HCT116 (cell line): Measurements from ENCODE around the gene MRPS27. TPM values are rescaled to one million over a fixed set of nuclear protein-coding genes. Genes with fewer than 3 reads are reported as not detected.

ENCODE experiments used
- ATAC-seq: fragments of 200-7000 bp; cut with Tn5 transposase; 2 replicates; pipeline ENCODE4 v1.9.1; 2020; ENCODE audit warnings: mild to moderate bottlenecking, moderate library complexity
- BruUV-seq: library from RNA; stranded (reverse); fragments of 400-500 nt; replicated peaks from 2 replicates; lab custom pipeline; 2021; lab: Mats Ljungman, UMichigan
- CTCF ChIA-PET: fragments of 300-600 bp; sonication (Branson Sonifier 250); formaldehyde crosslinking; loops from one replicate; lab custom pipeline; 2021; ENCODE audit warnings: antibody characterized with exemption; lab: Charles Lee
- POLR2A ChIA-PET: fragments of 300-600, 350-600 bp; sonication (Branson Sonifier 250); formaldehyde crosslinking; loops from one replicate; lab custom pipeline; 2021; ENCODE audit warnings: antibody characterized with exemption; lab: Charles Lee
- RAD21 ChIA-PET, 2 experiments: fragments of 300-600 bp; sonication (Branson Sonifier 250); formaldehyde crosslinking; loops; one replicate each; lab custom pipeline; 2023; ENCODE audit warnings: low total read pairs in 2 of 2; ENCODE audit not compliant: uncharacterized antibody in 2 of 2, unreplicated experiment in 2 of 2, low non-redundant PET in 1 of 2; lab: Charles Lee
- DNase-seq: peaks from one replicate; pipeline ENCODE4 v3.0.0-alpha.2; 2010; ENCODE audit warnings: low read depth, low spot score
- H2AFZ ChIP-seq: fragments of 200-600 bp; shearing (Covaris generic), sonication (generic); 2 replicates; pipeline ENCODE4 v1.6.1; 2017; ENCODE audit warnings: low read depth, mixed run types, mixed read lengths, antibody characterized with exemption, low read length; ENCODE audit not compliant: poor library complexity, severe bottlenecking
- H3K27ac ChIP-seq: 2 replicates; pipeline ENCODE4 v1.5.1; 2012; ENCODE audit warnings: low read depth, low read length
- H3K27me3 ChIP-seq: fragments of 200-600 bp; sonication (generic); 2 replicates; pipeline ENCODE4 v1.6.1; 2016; ENCODE audit warnings: mixed run types, low read length, mixed read lengths; ENCODE audit not compliant: insufficient read depth
- H3K36me3 ChIP-seq, 2 experiments: fragments of 200-500 bp in 1 of 2; fragments of 200-600 bp in 1 of 2; sonication (Bioruptor generic) in 1 of 2; sonication (generic) in 1 of 2; 2 replicates each; pipeline versions ENCODE4 v1.5.1 to v1.6.1; 2014 to 2016; ENCODE audit warnings: low read length in 2 of 2, inconsistent platforms in 1 of 2, mixed read lengths in 1 of 2, mixed run types in 1 of 2; ENCODE audit not compliant: insufficient read depth in 2 of 2, control insufficient read depth in 1 of 2
- H3K4me1 ChIP-seq, 2 experiments: fragments of 200-600 bp in 1 of 2; sonication (generic) in 1 of 2; 2 replicates each; pipeline versions ENCODE4 v1.5.1 to v1.6.1; 2012 to 2017; ENCODE audit warnings: low read length in 2 of 2, inconsistent platforms in 1 of 2, mild to moderate bottlenecking in 1 of 2, mixed read lengths in 1 of 2, mixed run types in 1 of 2, moderate library complexity in 1 of 2; ENCODE audit not compliant: insufficient read depth in 2 of 2, control insufficient read depth in 1 of 2
- H3K4me2 ChIP-seq: fragments of 200-600 bp; sonication (generic); 2 replicates; pipeline ENCODE4 v1.6.1; 2017; ENCODE audit warnings: mixed run types, low read length, mixed read lengths
- H3K4me3 ChIP-seq, 2 experiments: fragments of 200-600 bp in 1 of 2; sonication (generic) in 1 of 2; replicated peaks in 1 of 2; 2 replicates each; pipeline ENCODE4 v1.5.1; 2011 to 2016; ENCODE audit warnings: low read length in 2 of 2, control low read depth in 1 of 2, low read depth in 1 of 2, mild to moderate bottlenecking in 1 of 2, mixed read lengths in 1 of 2, mixed run types in 1 of 2
- H3K79me2 ChIP-seq: fragments of 200-600 bp; sonication (generic); 2 replicates; pipeline ENCODE4 v1.6.1; 2017; ENCODE audit warnings: mild to moderate bottlenecking, mixed run types, low read length, moderate library complexity, mixed read lengths; ENCODE audit not compliant: insufficient read depth
- H3K9ac ChIP-seq: fragments of 200-600 bp; sonication (generic); 2 replicates; pipeline ENCODE4 v1.6.1; 2016; ENCODE audit warnings: low read length, mixed read lengths
- H3K9me2 ChIP-seq: fragments of 200-600 bp; sonication (generic), shearing (Covaris generic); 2 replicates; pipeline ENCODE4 v1.6.1; 2017; ENCODE audit warnings: mixed run types, mild to moderate bottlenecking, moderate library complexity; ENCODE audit not compliant: insufficient read depth
- H3K9me3 ChIP-seq, 2 experiments: fragments of 200-500 bp in 1 of 2; fragments of 200-600 bp in 1 of 2; sonication (Bioruptor generic) in 1 of 2; sonication (generic) in 1 of 2; 2 replicates each; pipeline ENCODE4 v1.6.1; 2014 to 2017; ENCODE audit warnings: low read length in 2 of 2, mixed read lengths in 2 of 2, inconsistent platforms in 1 of 2, low read depth in 1 of 2, mild to moderate bottlenecking in 1 of 2, mixed run types in 1 of 2, moderate library complexity in 1 of 2; ENCODE audit not compliant: control insufficient read depth in 1 of 2, insufficient read depth in 1 of 2
- H4K20me1 ChIP-seq: fragments of 200-600 bp; sonication (generic), shearing (Covaris generic); 2 replicates; pipeline ENCODE4 v1.6.1; 2017; ENCODE audit warnings: mixed run types, mild to moderate bottlenecking, moderate library complexity; ENCODE audit not compliant: insufficient read depth
- CEBPB ChIP-seq: IDR thresholded peaks from 2 replicates; pipeline ENCODE4 v1.6.1; 2012; ENCODE audit warnings: low read depth
- EGR1 ChIP-seq: IDR thresholded peaks from 2 replicates; pipeline ENCODE4 v1.6.1; 2012; ENCODE audit warnings: low read depth
- POLR2A ChIP-seq: IDR thresholded peaks from 2 replicates; pipeline ENCODE4 v1.7.0; 2011; ENCODE audit warnings: borderline replicate concordance; ENCODE audit not compliant: insufficient read depth, insufficient read length; ENCODE audit errors: extremely low read depth
- REST ChIP-seq: IDR thresholded peaks from 2 replicates; pipeline ENCODE4 v1.6.1; 2012; ENCODE audit warnings: low read depth
- TCF7L2 ChIP-seq: IDR thresholded peaks from 2 replicates; pipeline ENCODE4 v1.7.0; 2011; ENCODE audit warnings: borderline replicate concordance, inconsistent platforms; ENCODE audit not compliant: insufficient read depth, insufficient read length; ENCODE audit errors: extremely low read depth
- YY1 ChIP-seq: IDR thresholded peaks from 2 replicates; pipeline ENCODE4 v1.6.1; 2011; ENCODE audit warnings: low read length, low read depth, moderate library complexity, mild to moderate bottlenecking; ENCODE audit not compliant: insufficient replicate concordance; ENCODE audit errors: extremely low read depth
- ZBTB33 ChIP-seq: IDR thresholded peaks from 2 replicates; pipeline ENCODE4 v1.6.1; 2011; ENCODE audit warnings: mild to moderate bottlenecking, low read length, moderate library complexity; ENCODE audit not compliant: insufficient replicate concordance; ENCODE audit errors: extremely low read depth
- intact Hi-C: fragments of 100-400 bp; cut with micrococcal nuclease; formaldehyde crosslinking; loops from 2 replicates; pipeline ENCODE4 v1.10.0; 2022
- total RNA-seq: library from RNA; stranded (reverse); gene quantifications from one replicate; pipeline ENCODE4 v1.2.1, GENCODE V29; 2021; ENCODE audit not compliant: unreplicated experiment

Gene MRPS27
- total RNA-seq, 1 experiment from 2014 or later, result 113 TPM

- Histone ChIP-seq H3K4me2 (no peak overlapping the region), H3K9me3 (no peaks in the 10 kb centered on the region), H3K79me2 (no peaks in the 10 kb centered on the region), H3K36me3 (no peaks in the 10 kb centered on the region), H3K9ac (no peak overlapping the region), H3K9me2 (no peaks in the 10 kb centered on the region), H3K27me3 (0 out of 2 replicates have a peak, but pooled peaks cover under 1% of the 10 kb centered on the region), H3K4me3 (no peak overlapping the region), H3K4me1 (no peaks in the 10 kb centered on the region), H2AFZ (no peak overlapping the region), H4K20me1 (no peaks in the 10 kb centered on the region), H3K27ac (no peak overlapping the region)
- ATAC-seq, result no peak
- ChIA-PET CTCF (no interaction called here), RAD21 (no interaction called here), POLR2A (no interaction called here)
- TF ChIP-seq REST (no peak), ZBTB33 (no peak), YY1 (no peak), EGR1 (no peak), CEBPB (no peak), POLR2A (no peak), TCF7L2 (no peak)
- intact Hi-C loops, result no loop called here
- no TSS peak for BruUV-seq
- DNase-seq, result no peak
Measured at GRCh38 chr5:72185496-72186329, 134.3 kb downstream of the MRPS27 start.
